ENCODE measurements around the gene MEGF9. TPM values are rescaled to one million over a fixed set of nuclear protein-coding genes. Genes with fewer than 3 reads are reported as not detected.

MEGF9 gene
- total RNA-seq, 1 experiment from 2014 or later = 12.2 TPM

- no peaks in the 10 kb centered on the region for H3K27me3 ChIP-seq (replicated peaks; ENCODE audit: insufficient read depth, low read depth, low read length, poor library complexity)
- ChIA-PET POLR2A (ENCODE audit: low non-redundant PET) (no interaction called here), CTCF (no interaction called here)
- H3K4me1 ChIP-seq (ENCODE audit: insufficient read depth, low read length, poor library complexity, severe bottlenecking) = no peaks in the 10 kb centered on the region
- DNase-seq (ENCODE audit: low spot score) = no peak
- H3K4me3 ChIP-seq (ENCODE audit: low read depth, low read length, poor library complexity, severe bottlenecking) = no peak overlapping the region
- no peaks in the 10 kb centered on the region for H3K9me3 ChIP-seq (ENCODE audit: low read depth, low read length, poor library complexity, severe bottlenecking)
- TF ChIP-seq CTCF (conservative IDR thresholded peaks at IDR 0.05; ENCODE audit: low read depth, low read length) = no peak
- no peak for TF ChIP-seq EZH2 (IDR thresholded peaks at IDR 0.05; ENCODE audit: borderline replicate concordance, low read depth, low read length, poor library complexity, severe bottlenecking)
- no TSS peak for BruUV-seq (replicated peaks)
- intact Hi-C loops (cut with micrococcal nuclease; ENCODE audit: unreplicated experiment) = no loop called here
- H3K27ac ChIP-seq (ENCODE audit: low read depth, low read length, poor library complexity, severe bottlenecking) = no peak overlapping the region
- peaks cover 35% of the 10 kb centered on the region for H3K36me3 ChIP-seq (ENCODE audit: insufficient read depth, low read length, poor library complexity, severe bottlenecking)
These were observed 149.7 kb downstream of the MEGF9 start for GRCh38 chr9:120564589-120564988.

DNA sequence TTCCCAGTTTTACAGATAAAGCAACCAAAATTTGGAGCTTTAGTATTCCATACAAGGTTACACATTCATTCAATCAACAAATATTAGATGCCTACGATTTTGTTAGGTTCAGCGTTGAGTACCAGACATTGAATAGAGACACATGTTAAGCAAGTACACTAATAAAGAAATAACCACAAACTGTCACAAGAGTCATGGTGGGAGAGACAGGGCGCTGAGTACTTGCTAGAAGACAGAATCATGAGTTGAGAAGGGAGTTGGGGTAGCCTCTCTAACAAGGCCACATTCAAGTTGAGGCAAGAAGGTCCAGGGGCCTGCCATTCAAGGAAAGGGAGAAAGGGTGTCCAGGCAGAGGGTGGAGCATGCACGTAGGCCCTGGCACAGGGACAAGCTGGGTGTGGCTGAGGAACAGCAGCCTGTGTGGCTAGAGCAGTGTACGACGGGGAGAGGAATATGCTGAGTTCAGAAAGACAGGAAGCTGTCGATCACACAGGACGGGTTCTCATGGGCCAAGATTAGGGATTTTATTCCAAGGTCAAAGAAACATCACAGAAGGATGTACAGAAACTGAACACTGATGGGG is 151.3 kb downstream of the MEGF9 start:
- no peaks in the 10 kb centered on the region for H3K9me3 ChIP-seq (ENCODE audit: low read depth, low read length, poor library complexity, severe bottlenecking)
- no peak for TF ChIP-seq CTCF (conservative IDR thresholded peaks at IDR 0.05; ENCODE audit: low read depth, low read length)
- TF ChIP-seq EZH2 (IDR thresholded peaks at IDR 0.05; ENCODE audit: borderline replicate concordance, low read depth, low read length, poor library complexity, severe bottlenecking) = no peak
- peaks cover 25% of the 10 kb centered on the region for H3K36me3 ChIP-seq (ENCODE audit: insufficient read depth, low read length, poor library complexity, severe bottlenecking)
- H3K27ac ChIP-seq (ENCODE audit: low read depth, low read length, poor library complexity, severe bottlenecking) = no peak overlapping the region
- intact Hi-C loops (cut with micrococcal nuclease; ENCODE audit: unreplicated experiment) = no loop called here
- CTCF ChIA-PET = interaction anchor here (0.6 kb wide), 1 partner anchor 25 kb away, joined by 3 read pairs; no protein-coding TSS in a partner anchor
- no peaks in the 10 kb centered on the region for H3K27me3 ChIP-seq (replicated peaks; ENCODE audit: insufficient read depth, low read depth, low read length, poor library complexity)
- H3K4me1 ChIP-seq (ENCODE audit: insufficient read depth, low read length, poor library complexity, severe bottlenecking) = no peaks in the 10 kb centered on the region
- BruUV-seq (replicated peaks) = no TSS peak
- H3K4me3 ChIP-seq (ENCODE audit: low read depth, low read length, poor library complexity, severe bottlenecking) = no peak overlapping the region
- POLR2A ChIA-PET (ENCODE audit: low non-redundant PET) = no interaction called here
- no peak for DNase-seq (ENCODE audit: low spot score)

GRCh38 chr9:120561709-120562108 is 152.6 kb downstream of the MEGF9 start:
- H3K9me3 ChIP-seq (ENCODE audit: low read depth, low read length, poor library complexity, severe bottlenecking) = no peaks in the 10 kb centered on the region
- no peak for DNase-seq (ENCODE audit: low spot score)
- TF ChIP-seq EZH2 (IDR thresholded peaks at IDR 0.05; ENCODE audit: borderline replicate concordance, low read depth, low read length, poor library complexity, severe bottlenecking) (no peak), CTCF (conservative IDR thresholded peaks at IDR 0.05; ENCODE audit: low read depth, low read length) (no peak)
- POLR2A ChIA-PET (ENCODE audit: low non-redundant PET) = no interaction called here
- H3K36me3 ChIP-seq (ENCODE audit: insufficient read depth, low read length, poor library complexity, severe bottlenecking) = peaks cover 13% of the 10 kb centered on the region
- no peak overlapping the region for H3K27ac ChIP-seq (ENCODE audit: low read depth, low read length, poor library complexity, severe bottlenecking)
- BruUV-seq (replicated peaks) = no TSS peak
- CTCF ChIA-PET = no interaction called here
- no peaks in the 10 kb centered on the region for H3K27me3 ChIP-seq (replicated peaks; ENCODE audit: insufficient read depth, low read depth, low read length, poor library complexity)
- intact Hi-C loops (cut with micrococcal nuclease; ENCODE audit: unreplicated experiment) = no loop called here
- no peak overlapping the region for H3K4me3 ChIP-seq (ENCODE audit: low read depth, low read length, poor library complexity, severe bottlenecking)
- no peaks in the 10 kb centered on the region for H3K4me1 ChIP-seq (ENCODE audit: insufficient read depth, low read length, poor library complexity, severe bottlenecking)
